AG04450 (cell line): ENCODE data around the gene BCAP29. TPM values are rescaled to one million over a fixed set of nuclear protein-coding genes. Genes with fewer than 3 reads are reported as not detected.

Source experiments
- CTCF ChIA-PET: fragments of 300-600, 350-600 bp; formaldehyde crosslinking; extraction: SDS; loops from one replicate; lab custom pipeline; 2022; ENCODE audit warnings: antibody characterized with exemption, inconsistent platforms; lab: Charles Lee
- POLR2A ChIA-PET: fragments of 350-600 bp; formaldehyde crosslinking; extraction: SDS; loops from one replicate; lab custom pipeline; 2021; ENCODE audit warnings: antibody characterized with exemption, inconsistent platforms; lab: Yijun Ruan, JAX
- DNase-seq: peaks from one replicate; pipeline ENCODE4 v3.0.0-alpha.2; 2011; ENCODE audit warnings: low read depth, low spot score
- H3K27ac ChIP-seq: one replicate; pipeline ENCODE4 v1.5.1; 2012; ENCODE audit warnings: low read depth, low read length, control low read depth
- H3K27me3 ChIP-seq: one replicate; pipeline ENCODE4 v1.6.0; 2012; ENCODE audit warnings: low read length; ENCODE audit not compliant: control insufficient read depth, insufficient read depth
- H3K4me3 ChIP-seq: 2 replicates; pipeline ENCODE4 v1.5.1; 2011; ENCODE audit warnings: mild to moderate bottlenecking, low read depth, low read length, control low read depth
- H3K9me3 ChIP-seq: 2 replicates; pipeline ENCODE4 v1.5.1; 2012; ENCODE audit warnings: low read length; ENCODE audit not compliant: control insufficient read depth, insufficient read depth
- polyA plus RNA-seq: library from polyadenylated mRNA; depleted of rRNA; stranded (reverse); fragments of >200 nt; gene quantifications from 2 replicates; pipeline ENCODE4 v1.2.3, GENCODE V29; 2011
- TF ChIP-seq, protein P1 (sequence below): IDR thresholded peaks from 2 replicates; pipeline ENCODE4 v1.5.1; 2011; ENCODE audit warnings: low read depth, low read length, control low read depth, inconsistent platforms

BCAP29 gene
- polyA plus RNA-seq, 1 experiment: 56.9 TPM

DNA sequence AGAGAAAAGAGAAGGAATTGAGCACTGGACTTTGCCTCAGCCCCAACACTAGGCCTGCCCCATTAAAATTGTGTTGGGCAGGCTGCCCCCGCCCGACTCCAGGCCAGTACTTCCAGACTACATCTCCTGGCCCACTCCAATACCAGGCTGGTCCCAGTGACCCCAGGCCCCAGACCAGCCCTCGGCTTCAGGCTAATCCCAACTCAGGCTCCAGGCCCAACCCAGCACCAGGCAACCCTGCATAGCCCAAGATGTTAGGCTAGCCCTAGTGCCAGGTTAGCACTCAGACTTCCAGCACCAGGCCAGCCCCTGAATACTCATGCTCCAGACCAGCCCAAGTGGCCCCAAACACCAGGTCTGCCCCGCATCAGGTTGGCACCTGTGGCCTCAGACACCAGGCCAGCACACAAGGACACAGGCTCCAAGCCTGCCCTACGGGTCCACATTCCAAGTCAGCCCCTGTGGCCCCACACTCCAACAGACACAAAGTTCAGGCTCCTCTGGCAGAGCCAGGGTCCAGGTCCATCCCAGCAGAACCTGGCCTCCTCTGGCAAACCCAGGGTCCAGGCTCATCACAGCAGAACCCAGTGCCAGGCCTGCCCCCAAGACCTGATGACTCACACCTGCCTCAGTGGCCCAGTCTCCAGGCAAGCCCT, 36.6 kb upstream of the BCAP29 start:
- no peak for DNase-seq
- POLR2A ChIA-PET: no interaction called here
- no peak overlapping the region for H3K4me3 ChIP-seq
- peaks cover 11% of the 10 kb centered on the region for H3K9me3 ChIP-seq
- TF ChIP-seq, protein P1, sequence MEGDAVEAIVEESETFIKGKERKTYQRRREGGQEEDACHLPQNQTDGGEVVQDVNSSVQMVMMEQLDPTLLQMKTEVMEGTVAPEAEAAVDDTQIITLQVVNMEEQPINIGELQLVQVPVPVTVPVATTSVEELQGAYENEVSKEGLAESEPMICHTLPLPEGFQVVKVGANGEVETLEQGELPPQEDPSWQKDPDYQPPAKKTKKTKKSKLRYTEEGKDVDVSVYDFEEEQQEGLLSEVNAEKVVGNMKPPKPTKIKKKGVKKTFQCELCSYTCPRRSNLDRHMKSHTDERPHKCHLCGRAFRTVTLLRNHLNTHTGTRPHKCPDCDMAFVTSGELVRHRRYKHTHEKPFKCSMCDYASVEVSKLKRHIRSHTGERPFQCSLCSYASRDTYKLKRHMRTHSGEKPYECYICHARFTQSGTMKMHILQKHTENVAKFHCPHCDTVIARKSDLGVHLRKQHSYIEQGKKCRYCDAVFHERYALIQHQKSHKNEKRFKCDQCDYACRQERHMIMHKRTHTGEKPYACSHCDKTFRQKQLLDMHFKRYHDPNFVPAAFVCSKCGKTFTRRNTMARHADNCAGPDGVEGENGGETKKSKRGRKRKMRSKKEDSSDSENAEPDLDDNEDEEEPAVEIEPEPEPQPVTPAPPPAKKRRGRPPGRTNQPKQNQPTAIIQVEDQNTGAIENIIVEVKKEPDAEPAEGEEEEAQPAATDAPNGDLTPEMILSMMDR: no peak
- CTCF ChIA-PET: no interaction called here
- H3K27me3 ChIP-seq: no peaks in the 10 kb centered on the region
- H3K27ac ChIP-seq: no peak overlapping the region

DNA sequence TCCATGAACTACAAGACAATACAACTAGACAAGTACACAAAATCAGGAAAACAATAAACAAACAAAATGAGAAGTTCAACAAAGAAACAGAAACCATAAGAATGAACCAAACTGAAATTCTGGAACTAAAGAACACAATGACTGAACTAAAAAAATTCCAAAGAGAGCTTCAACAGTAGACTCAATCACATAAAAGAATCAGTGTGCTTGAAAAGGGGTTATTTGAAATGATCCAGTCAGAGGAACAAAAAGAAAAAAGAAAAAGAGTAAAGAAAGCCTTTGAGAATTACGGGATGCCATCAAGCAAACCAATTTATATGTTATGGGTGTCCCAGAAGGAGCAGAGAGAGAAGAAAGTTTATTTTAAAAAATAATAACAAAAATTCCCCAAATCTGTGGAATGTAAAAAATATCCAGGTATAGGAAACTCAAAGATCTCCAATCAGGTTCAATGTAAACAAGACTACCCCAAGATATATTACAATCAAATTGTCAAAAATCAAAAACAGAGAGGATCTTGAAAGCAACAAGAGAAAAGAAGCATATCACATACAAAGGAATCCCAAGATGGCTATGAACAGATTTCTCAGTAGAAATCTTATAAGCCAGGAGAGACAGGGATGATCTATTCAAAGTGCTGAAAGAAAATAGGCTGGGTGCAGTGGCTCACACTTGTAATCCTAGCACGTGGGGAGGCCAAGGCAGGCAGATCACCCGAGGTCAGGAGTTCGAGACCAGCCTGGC, 35.0 kb upstream of the BCAP29 start:
- ChIA-PET POLR2A (no interaction called here), CTCF (no interaction called here)
- TF ChIP-seq, protein P1: no peak
- peaks cover 11% of the 10 kb centered on the region for H3K9me3 ChIP-seq
- DNase-seq: no peak
- H3K27me3 ChIP-seq: no peaks in the 10 kb centered on the region
- H3K4me3 ChIP-seq: no peak overlapping the region
- no peak overlapping the region for H3K27ac ChIP-seq

DNA sequence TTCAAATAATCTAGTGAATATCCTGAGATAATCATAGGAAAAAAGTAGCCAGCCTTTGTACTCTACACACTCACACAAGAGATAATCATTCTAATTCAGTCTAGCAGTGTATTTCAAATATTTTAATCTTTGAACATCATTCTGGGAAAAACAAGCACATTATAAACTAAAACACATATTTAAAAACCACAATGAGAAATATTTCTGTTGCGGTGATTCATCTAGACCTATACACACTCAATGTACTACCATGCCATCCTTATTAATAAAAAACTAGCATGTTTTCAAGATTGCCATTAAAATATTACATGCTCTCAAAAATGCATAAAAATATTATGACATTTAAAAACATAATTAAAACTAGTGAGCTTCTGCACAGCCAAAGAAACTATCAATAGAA, 28.1 kb upstream of the BCAP29 start:
- no peak overlapping the region for H3K4me3 ChIP-seq
- no peak overlapping the region for H3K27ac ChIP-seq
- CTCF ChIA-PET: no interaction called here
- no peaks in the 10 kb centered on the region for H3K9me3 ChIP-seq
- TF ChIP-seq, protein P1: no peak
- H3K27me3 ChIP-seq: no peaks in the 10 kb centered on the region
- POLR2A ChIA-PET: no interaction called here
- no peak for DNase-seq

DNA sequence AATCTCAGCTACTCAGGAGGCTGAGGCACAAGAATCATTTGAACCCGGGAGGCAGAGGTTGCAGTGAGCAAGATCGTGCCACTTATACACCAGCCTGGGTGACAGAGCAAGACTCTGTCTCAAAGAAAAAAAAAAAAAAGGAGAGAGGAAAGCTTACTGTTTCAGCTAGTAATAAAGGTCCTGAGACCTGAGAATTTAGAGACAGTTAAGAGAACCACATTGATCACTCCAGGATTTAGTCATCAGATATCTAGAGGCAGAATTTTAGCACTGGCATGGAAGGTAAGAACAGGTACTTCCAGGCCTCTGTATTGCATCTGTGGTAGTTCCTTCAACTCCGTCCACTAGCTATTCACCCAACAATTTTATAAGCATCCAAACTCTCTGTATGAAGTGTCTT, 24.2 kb upstream of the BCAP29 start:
- DNase-seq: no peak
- H3K4me3 ChIP-seq: no peak overlapping the region
- POLR2A ChIA-PET: no interaction called here
- CTCF ChIA-PET: interaction anchor here (1.0 kb wide), 1 partner anchor 9 kb away, joined by 5 read pairs; no protein-coding TSS in a partner anchor
- H3K27me3 ChIP-seq: no peaks in the 10 kb centered on the region
- TF ChIP-seq, protein P1: no peak
- H3K27ac ChIP-seq: no peak overlapping the region
- H3K9me3 ChIP-seq: no peaks in the 10 kb centered on the region

DNA sequence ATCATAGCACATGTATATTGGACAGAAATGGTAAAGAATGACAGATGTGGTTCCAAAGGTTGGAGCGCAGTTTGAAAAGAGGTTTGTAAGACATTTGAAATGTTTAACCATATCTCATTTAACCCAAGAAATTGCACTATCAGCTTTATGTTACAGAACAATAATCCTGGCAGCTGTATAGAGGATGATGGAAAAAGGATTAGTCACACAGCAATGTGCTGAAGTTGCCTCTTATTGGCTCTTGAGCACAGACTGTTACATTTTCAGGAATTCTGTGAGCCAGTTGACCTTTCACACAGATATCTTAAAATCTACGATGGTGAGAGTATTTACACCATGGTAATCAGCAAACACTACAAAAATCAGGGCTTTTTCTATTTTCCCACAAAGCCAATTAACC, 20.2 kb upstream of the BCAP29 start:
- Histone ChIP-seq H3K9me3 (no peaks in the 10 kb centered on the region), H3K27ac (no peak overlapping the region), H3K27me3 (no peaks in the 10 kb centered on the region), H3K4me3 (no peak overlapping the region)
- POLR2A ChIA-PET: no interaction called here
- no peak for DNase-seq
- CTCF ChIA-PET: no interaction called here
- TF ChIP-seq, protein P1: no peak
